Natural killer cell treated with Interleukin-12 subunit alpha and Interleukin-12 subunit beta and Interleukin-15 and Interleukin-18, amount 100 ng/mL, for 72 hours (primary cell): ENCODE results near the gene TBCCD1. TPM values are rescaled to one million over a fixed set of nuclear protein-coding genes. Genes with fewer than 3 reads are reported as not detected.
A peak's percentile ranks its signal among the peaks of the same experiment; 100 is the strongest.
"Not testable (repeated sequence)": the region's sequence is repeated elsewhere in the genome, so short reads cannot be mapped to it uniquely, and the experiment has no call there.

ENCODE experiments used
- ATAC-seq, 2 donors: fragments of 150-1000 bp; cut with Tn5 transposase in 1 of 2; sonication (Bioruptor Pico), chemical (Tn5 transposase) in 1 of 2; 2 replicates each; pipeline ENCODE4 v1.10.0; 2021
- DNase-seq: peaks from one replicate; pipeline ENCODE4 v3.0.0; 2022; ENCODE audit warnings: low spot score
- H3K27ac Mint-ChIP-seq, 2 donors: 1 replicate in 1 of 2; 2 replicates in 1 of 2; pipeline ENCODE4 v1.8.0; 2022; ENCODE audit warnings: mixed read lengths in 2 of 2, mild to moderate bottlenecking in 1 of 2, moderate library complexity in 1 of 2
- H3K27me3 Mint-ChIP-seq, 2 donors: 1 replicate in 1 of 2; 2 replicates in 1 of 2; pipeline ENCODE4 v1.8.0; 2022; ENCODE audit warnings: mixed read lengths in 2 of 2
- H3K36me3 Mint-ChIP-seq: one replicate; pipeline ENCODE4 v1.8.0; 2022; ENCODE audit warnings: mixed read lengths
- H3K4me1 Mint-ChIP-seq, 2 donors: 1 replicate in 1 of 2; 2 replicates in 1 of 2; pipeline ENCODE4 v1.8.0; 2022; ENCODE audit warnings: low read depth in 2 of 2, mixed read lengths in 2 of 2, mild to moderate bottlenecking in 1 of 2
- H3K4me3 Mint-ChIP-seq: one replicate; pipeline ENCODE4 v1.8.0; 2022; ENCODE audit warnings: mixed read lengths
- H3K9me3 Mint-ChIP-seq: 2 replicates; pipeline ENCODE4 v1.8.0; 2022; ENCODE audit warnings: mixed read lengths
- total RNA-seq, 2 donors: library from RNA; stranded (reverse); gene quantifications; one replicate each; pipeline ENCODE4 v1.2.3, GENCODE V29; 2022

TBCCD1 gene
- total RNA-seq, 2 donors from 2014 or later: 16.3 to 21.8 TPM

- H3K36me3 Mint-ChIP-seq: peaks cover 23% of the 10 kb centered on the region
- H3K9me3 Mint-ChIP-seq: no peaks in the 10 kb centered on the region
- DNase-seq (no peak), ATAC-seq (no peak)
- peak overlapping the region; percentile 51 for H3K4me3 Mint-ChIP-seq
- peaks cover 41 to 47% of the 10 kb centered on the region in 2 donors for H3K4me1 Mint-ChIP-seq
- H3K27ac Mint-ChIP-seq: peak overlapping the region in 1 of 2 donors; percentile 31
- no peaks in the 10 kb centered on the region for H3K27me3 Mint-ChIP-seq
These were observed 2.6 kb downstream of the TBCCD1 start for GRCh38 chr3:186564586-186564985.

- no peak for ATAC-seq
- no peak overlapping the region for H3K27ac Mint-ChIP-seq
- H3K27me3 Mint-ChIP-seq: no peaks in the 10 kb centered on the region
- peaks cover 3 to 5% of the 10 kb centered on the region in 2 donors for H3K4me1 Mint-ChIP-seq
- H3K4me3 Mint-ChIP-seq: no peak overlapping the region
- peaks cover 33% of the 10 kb centered on the region for H3K36me3 Mint-ChIP-seq
- H3K9me3 Mint-ChIP-seq: no peaks in the 10 kb centered on the region
- no peak for DNase-seq
These were observed 14.6 kb downstream of the TBCCD1 start for GRCh38 chr3:186552408-186553031.

GRCh38 chr3:186551387-186551786, 15.8 kb downstream of the TBCCD1 start:
- Mint-ChIP-seq H3K36me3 (peaks cover 26% of the 10 kb centered on the region), H3K27me3 (no peaks in the 10 kb centered on the region), H3K9me3 (no peaks in the 10 kb centered on the region), H3K4me1 (no peaks in the 10 kb centered on the region), H3K27ac (no peak overlapping the region), H3K4me3 (no peak overlapping the region)
- no peak for DNase-seq
- no peak for ATAC-seq

GRCh38 chr3:186549497-186549896, 17.6 kb downstream of the TBCCD1 start:
- no peaks in the 10 kb centered on the region for H3K9me3 Mint-ChIP-seq
- DNase-seq: no peak
- no peak for ATAC-seq
- H3K27ac Mint-ChIP-seq: no peak overlapping the region
- peaks cover 17% of the 10 kb centered on the region for H3K36me3 Mint-ChIP-seq
- no peaks in the 10 kb centered on the region for H3K4me1 Mint-ChIP-seq
- H3K27me3 Mint-ChIP-seq: no peaks in the 10 kb centered on the region
- no peak overlapping the region for H3K4me3 Mint-ChIP-seq

GRCh38 chr3:186544281-186544680, 22.9 kb downstream of the TBCCD1 start, which contains the start of gene CRYGS:
Gene CRYGS (minus strand): TSS chr3:186544380. CDS start chr3:186544326, 54 bp downstream.
- Mint-ChIP-seq H3K27me3 (no peaks in the 10 kb centered on the region), H3K36me3 (peaks cover 12% of the 10 kb centered on the region), H3K9me3 (no peaks in the 10 kb centered on the region), H3K27ac (no peak within 1 kb of the TSS), H3K4me1 (peaks cover 7 to 9% of the 10 kb centered on the region in 2 donors), H3K4me3 (no peak within 1 kb of the TSS)
- DNase-seq (no peak), ATAC-seq (no peak)

- Mint-ChIP-seq H3K4me3 (no peak overlapping the region), H3K9me3 (no peaks in the 10 kb centered on the region), H3K27ac (peak overlapping the region; percentile 2 to 8), H3K4me1 (peaks cover 7 to 9% of the 10 kb centered on the region in 2 donors), H3K36me3 (peaks cover 7% of the 10 kb centered on the region), H3K27me3 (no peaks in the 10 kb centered on the region)
- no peak for DNase-seq
- ATAC-seq: no peak
These were observed 26.3 kb downstream of the TBCCD1 start for GRCh38 chr3:186540835-186541226.

- peak overlapping the region; percentile 2 to 8 for H3K27ac Mint-ChIP-seq
- H3K4me1 Mint-ChIP-seq: peaks cover 7 to 9% of the 10 kb centered on the region in 2 donors
These were observed 26.8 kb downstream of the TBCCD1 start for GRCh38 chr3:186540221-186540834.

GRCh38 chr3:186538779-186539178, 28.4 kb downstream of the TBCCD1 start:
- no peak for DNase-seq
- H3K4me3 Mint-ChIP-seq: no peak overlapping the region
- no peaks in the 10 kb centered on the region for H3K27me3 Mint-ChIP-seq
- peaks cover 20 to 23% of the 10 kb centered on the region in 2 donors for H3K4me1 Mint-ChIP-seq
- H3K27ac Mint-ChIP-seq: no peak overlapping the region
- peaks cover 7% of the 10 kb centered on the region for H3K36me3 Mint-ChIP-seq
- no peak for ATAC-seq
- no peaks in the 10 kb centered on the region for H3K9me3 Mint-ChIP-seq

More at GRCh38 chr3:186540221-186540834, 26.8 kb downstream of the TBCCD1 start:
- Mint-ChIP-seq H3K27me3 (no peaks in the 10 kb centered on the region), H3K9me3 (no peaks in the 10 kb centered on the region), H3K36me3 (peaks cover 7% of the 10 kb centered on the region), H3K4me3 (no peak overlapping the region)
- ATAC-seq (peak; percentile 74 to 83), DNase-seq (peak; percentile 82)

GRCh38 chr3:186536883-186537844, 30.0 kb downstream of the TBCCD1 start:
- ATAC-seq (no peak), DNase-seq (no peak)
- no peak overlapping the region for H3K4me3 Mint-ChIP-seq
- no peaks in the 10 kb centered on the region for H3K9me3 Mint-ChIP-seq
- H3K36me3 Mint-ChIP-seq: no peaks in the 10 kb centered on the region
- peaks cover 22 to 25% of the 10 kb centered on the region in 2 donors for H3K4me1 Mint-ChIP-seq
- no peaks in the 10 kb centered on the region for H3K27me3 Mint-ChIP-seq
- peak overlapping the region in 1 of 2 donors; percentile 63 for H3K27ac Mint-ChIP-seq

- peaks cover 14 to 18% of the 10 kb centered on the region in 2 donors for H3K4me1 Mint-ChIP-seq
- DNase-seq (no peak), ATAC-seq (peak; percentile 76 to 79)
- no peaks in the 10 kb centered on the region for H3K9me3 Mint-ChIP-seq
- no peaks in the 10 kb centered on the region for H3K36me3 Mint-ChIP-seq
- H3K27me3 Mint-ChIP-seq: no peaks in the 10 kb centered on the region
- peak overlapping the region; percentile 61 for H3K4me3 Mint-ChIP-seq
- peak overlapping the region; percentile 56 to 75 for H3K27ac Mint-ChIP-seq
These were observed 32.9 kb downstream of the TBCCD1 start for GRCh38 chr3:186534113-186534669.

- DNase-seq: no peak
- H3K36me3 Mint-ChIP-seq: no peaks in the 10 kb centered on the region
- H3K27me3 Mint-ChIP-seq: no peaks in the 10 kb centered on the region
- no peaks in the 10 kb centered on the region for H3K9me3 Mint-ChIP-seq
- H3K27ac Mint-ChIP-seq: no peak overlapping the region
- H3K4me3 Mint-ChIP-seq: no peak overlapping the region
- H3K4me1 Mint-ChIP-seq: peaks cover 18 to 24% of the 10 kb centered on the region in 2 donors
- ATAC-seq: peak in 1 of 2 donors; percentile 19
These were observed 34.5 kb downstream of the TBCCD1 start for GRCh38 chr3:186532598-186533072.

GRCh38 chr3:186531694-186532093, 35.4 kb downstream of the TBCCD1 start:
- DNase-seq, H3K9me3 Mint-ChIP-seq, H3K27ac Mint-ChIP-seq, H3K36me3 Mint-ChIP-seq, H3K4me3 Mint-ChIP-seq, ATAC-seq, H3K27me3 Mint-ChIP-seq: not testable (repeated sequence)
- peaks cover 18 to 24% of the 10 kb centered on the region in 2 donors for H3K4me1 Mint-ChIP-seq

GRCh38 chr3:186530415-186530814, 36.7 kb downstream of the TBCCD1 start:
- no peak overlapping the region for H3K4me3 Mint-ChIP-seq
- ATAC-seq: no peak
- H3K27me3 Mint-ChIP-seq: no peaks in the 10 kb centered on the region
- no peaks in the 10 kb centered on the region for H3K36me3 Mint-ChIP-seq
- H3K4me1 Mint-ChIP-seq: peaks cover 18 to 24% of the 10 kb centered on the region in 2 donors
- H3K27ac Mint-ChIP-seq: no peak overlapping the region
- DNase-seq: no peak
- H3K9me3 Mint-ChIP-seq: no peaks in the 10 kb centered on the region
